ENCODE data around the gene TVP23A.
"Not testable (repeated sequence)": the region's sequence is repeated elsewhere in the genome, so short reads cannot be mapped to it uniquely, and the experiment has no call there.

Gene TVP23A

GRCh38 chr16:10835281-10835931, 16.8 kb upstream of the TVP23A start:
- DNase-seq, result no peak

- no peak for DNase-seq
Observed at GRCh38 chr16:10834766-10835165, 16.2 kb upstream of the TVP23A start.

DNA sequence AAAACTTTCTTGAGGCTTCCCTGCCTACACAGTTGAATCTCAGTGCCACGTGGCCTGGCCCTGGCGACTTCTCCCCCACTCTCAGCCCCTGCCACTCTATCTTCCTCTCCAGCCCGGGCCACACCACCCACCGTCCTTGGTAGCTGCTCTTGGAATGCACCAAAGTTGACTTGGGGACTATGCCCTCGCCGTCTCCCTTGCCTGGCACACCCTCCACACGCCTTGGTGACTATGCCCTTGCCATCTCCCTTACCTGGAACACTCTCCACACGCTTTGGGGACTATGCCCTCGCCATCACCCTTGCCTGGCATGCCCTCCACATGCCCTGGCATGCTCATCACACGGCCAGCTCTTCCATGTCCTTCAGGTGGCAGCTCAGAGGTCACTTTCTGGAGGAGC, 15.5 kb upstream of the TVP23A start:
- DNase-seq, result no peak

- DNase-seq, result no peak
Observed at GRCh38 chr16:10833271-10833670, 14.7 kb upstream of the TVP23A start.

DNA sequence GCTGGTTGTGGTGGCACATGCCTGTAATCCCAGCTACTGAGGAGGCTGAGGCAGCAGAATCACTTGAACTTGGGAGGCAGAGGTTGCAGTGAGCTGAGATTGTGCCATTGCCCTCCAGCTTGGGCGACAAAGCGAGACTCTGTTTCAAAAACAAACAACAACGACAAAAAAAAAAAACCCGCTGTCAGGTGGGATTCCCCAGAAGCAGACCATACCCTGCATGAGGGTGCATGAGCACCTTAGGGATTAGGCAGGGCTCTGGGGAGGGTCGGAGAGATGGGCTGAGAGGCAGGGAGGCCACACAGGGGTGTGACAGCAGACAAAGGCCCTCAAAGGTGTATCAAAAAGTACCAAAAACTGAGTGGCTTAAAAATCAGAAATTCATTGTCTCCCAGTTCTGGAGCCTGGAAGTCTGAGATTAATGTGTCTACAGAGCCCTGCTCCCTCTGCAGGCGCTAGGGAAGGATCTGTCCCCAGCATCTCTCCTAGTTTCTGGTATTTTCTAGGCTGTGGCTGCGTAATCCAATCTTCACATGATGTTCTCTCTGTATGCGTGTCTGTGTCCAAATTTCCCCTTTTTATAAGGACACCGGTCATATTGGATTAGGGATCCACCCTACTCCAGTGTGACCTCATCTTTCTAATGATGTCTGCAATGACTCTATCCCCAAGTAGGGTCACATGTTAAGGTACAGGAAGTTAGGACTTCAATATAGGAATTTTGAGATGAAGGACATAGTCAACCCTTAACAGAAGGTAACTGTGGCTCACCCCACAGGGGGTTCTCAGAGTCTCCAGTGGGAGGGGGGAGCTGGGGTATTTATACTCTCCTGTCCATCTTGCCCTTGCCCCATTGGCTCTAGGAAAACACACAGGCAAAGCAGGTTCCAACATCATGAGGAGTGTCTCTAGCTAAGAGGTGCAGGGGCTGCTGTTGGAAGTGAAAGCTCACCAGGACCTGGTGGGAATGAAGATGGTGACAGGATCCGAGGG, 13.6 kb upstream of the TVP23A start:
- DNase-seq, result no peak

DNA sequence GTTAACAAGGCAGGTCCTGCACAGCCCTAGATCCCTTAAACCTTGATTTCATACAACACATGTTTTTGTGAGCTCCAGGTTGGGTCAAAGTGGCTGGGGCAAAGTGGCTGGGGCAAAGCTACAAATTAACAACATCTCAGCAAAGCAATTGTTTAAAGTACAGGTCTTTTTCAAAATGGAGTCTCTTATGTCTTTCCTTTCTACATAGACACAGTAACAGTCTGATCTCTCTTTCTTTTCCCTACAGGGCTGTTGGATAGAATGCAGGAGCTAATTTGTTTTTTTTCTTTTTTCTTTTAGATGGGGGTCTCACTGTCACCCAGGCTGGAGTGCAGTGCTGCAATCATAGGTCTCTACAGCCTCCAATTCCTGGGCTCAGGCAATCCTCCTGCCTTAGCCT, 11.6 kb upstream of the TVP23A start:
- DNase-seq, result not testable (repeated sequence)

GRCh38 chr16:10829390-10830098, 10.9 kb upstream of the TVP23A start:
- not testable (repeated sequence) for DNase-seq

- DNase-seq, result no peak
Observed at GRCh38 chr16:10828851-10829366, 10.3 kb upstream of the TVP23A start.

DNA sequence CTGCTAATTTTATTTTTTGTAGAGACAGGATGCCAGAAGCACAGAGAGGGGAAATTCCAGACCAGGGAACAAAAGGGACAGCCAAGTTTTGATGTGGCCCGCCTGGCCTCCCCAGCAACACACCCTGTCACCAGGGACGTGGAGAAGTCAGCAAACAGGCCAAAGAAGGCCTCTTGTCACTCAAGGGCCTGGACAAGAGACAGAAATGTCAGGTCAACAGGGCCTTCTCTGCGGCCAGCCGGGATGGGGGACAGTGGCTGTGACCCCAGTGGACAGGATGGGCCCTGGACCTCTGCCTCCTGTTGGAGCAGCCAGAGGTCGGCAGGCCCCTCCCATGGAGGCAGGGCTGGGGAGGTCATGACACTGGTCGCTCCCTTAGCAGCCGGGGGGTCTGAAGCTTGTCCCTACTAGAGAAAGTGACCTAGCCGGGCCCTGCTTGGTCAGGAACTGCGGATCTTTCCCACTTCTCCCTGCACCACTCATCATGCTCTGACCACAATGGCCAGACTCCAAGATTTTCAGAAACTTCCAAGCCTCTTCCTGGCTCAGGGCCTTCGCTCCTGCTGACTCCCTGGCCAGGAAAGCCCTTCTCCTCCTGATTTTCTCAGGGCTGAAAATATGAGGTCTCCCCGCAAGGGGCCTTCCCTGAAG, 9.2 kb upstream of the TVP23A start:
- DNase-seq, result no peak

DNA sequence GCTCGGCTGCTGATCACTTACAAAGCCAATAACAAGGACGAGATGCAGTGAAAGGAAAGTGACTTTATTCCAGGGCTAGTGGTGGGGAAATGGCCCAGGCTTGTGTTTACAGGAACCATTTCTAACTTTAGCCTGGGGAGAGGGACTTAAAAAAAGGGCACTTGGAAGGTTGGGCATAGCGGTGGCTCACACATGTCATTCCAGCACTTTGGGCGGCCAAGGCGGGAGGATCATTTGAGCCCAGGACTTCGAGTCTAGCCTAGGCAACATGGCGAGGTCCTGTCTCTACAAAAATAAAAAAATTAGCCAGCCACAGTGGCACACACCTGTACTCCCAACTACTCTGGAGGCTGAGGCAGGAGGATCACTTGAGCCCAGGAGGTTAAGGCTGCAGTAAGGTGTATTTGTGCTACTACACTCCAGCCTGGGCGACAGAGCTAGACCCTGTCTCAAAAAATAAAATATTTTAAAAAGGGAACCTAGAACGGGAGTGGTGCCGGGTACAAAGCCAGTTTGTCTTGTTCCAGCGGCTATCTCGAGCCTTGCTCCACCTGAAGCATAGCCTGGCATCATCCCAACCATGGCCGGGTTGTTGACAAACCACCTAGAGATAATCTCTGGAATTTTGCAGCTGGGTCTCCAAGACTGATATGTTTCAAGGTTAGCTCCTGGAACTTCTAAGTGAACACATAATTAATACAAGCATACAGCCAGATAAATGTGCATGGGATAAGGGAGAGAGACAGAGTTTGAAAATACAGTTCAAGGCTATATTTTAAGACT, 5.7 kb upstream of the TVP23A start:
- no peak for DNase-seq

- DNase-seq, result no peak
Observed at GRCh38 chr16:10822702-10823101, 4.1 kb upstream of the TVP23A start.

GRCh38 chr16:10820546-10820945, 2.0 kb upstream of the TVP23A start:
- no peak for DNase-seq

- DNase-seq, result no peak
Observed at GRCh38 chr16:10817514-10817913, 1.1 kb downstream of the TVP23A start.

DNA sequence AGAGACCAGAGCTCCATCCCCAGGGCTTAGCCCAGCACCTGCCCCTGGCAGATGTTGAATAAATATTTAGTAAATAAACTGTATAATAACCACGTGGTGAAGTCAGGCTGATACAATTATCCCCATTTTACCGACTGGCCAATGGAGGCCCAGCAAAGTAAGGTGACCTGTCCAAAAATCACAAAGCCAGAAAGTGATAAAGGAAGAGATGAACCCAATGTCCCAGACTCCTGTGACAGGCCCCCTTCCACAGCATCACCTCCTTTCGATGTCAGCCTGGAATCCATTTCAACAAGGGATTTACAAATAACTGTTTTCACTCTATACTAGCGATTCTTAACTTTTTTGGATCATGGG, 5.5 kb downstream of the TVP23A start:
- no peak for DNase-seq

- DNase-seq, result no peak
Observed at GRCh38 chr16:10812312-10813098, 6.1 kb downstream of the TVP23A start.

DNA sequence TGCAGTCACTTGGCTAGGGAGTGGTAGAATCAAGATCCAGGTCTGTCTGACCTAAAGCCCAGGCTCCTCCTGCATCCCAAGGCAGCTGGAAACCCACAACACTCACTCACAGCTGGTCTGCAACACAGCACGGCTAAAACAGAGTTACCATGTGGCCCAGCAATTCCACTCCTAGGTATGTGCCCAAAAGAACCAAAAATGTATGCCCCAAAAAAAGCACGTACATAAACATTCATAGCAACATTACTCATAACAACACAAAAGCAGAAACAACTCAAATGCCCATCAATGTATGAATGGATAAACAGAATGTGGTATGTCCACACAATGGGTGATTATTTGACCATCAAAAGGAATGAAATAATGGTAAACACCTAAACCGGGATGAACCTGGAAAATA, 8.9 kb downstream of the TVP23A start:
- DNase-seq, result no peak

DNA sequence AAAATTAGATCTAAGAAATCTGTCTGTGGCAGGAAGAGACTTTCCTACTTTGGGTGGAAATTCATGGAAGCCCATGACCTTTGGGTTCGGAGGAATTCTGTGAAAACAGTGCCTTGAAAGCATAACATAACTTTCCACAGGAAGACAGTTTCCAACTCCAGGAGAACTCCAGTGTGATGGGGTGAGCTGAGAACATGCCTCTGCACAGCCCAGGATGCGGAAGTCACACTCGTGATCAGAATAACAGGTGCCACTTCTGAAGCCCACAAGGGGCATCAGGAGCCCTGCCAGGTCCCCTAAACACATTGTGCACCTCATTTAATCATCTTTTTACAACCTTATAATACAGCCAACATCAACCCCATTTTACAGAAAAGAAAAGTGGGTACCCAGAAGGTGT, 9.7 kb downstream of the TVP23A start:
- DNase-seq, result no peak

DNA sequence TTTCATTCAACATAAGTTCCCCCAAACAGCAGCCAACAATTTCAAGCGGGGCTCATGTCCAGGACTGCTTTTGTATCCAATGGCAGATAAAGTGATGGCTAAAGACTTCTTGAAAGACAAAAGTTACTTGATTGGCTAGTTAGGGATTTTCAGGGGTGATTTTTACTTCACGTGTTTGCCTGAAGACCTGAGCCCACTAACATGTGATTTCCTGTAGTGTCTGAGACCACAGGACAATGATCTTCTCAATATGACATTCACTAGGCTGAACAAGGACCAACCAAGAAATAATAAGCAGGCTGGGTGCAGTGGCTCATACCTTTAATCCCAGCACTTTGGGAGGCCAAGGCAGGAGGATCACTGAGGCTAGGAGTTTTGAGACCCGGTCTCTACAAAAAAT, 10.4 kb downstream of the TVP23A start:
- no peak for DNase-seq

DNA sequence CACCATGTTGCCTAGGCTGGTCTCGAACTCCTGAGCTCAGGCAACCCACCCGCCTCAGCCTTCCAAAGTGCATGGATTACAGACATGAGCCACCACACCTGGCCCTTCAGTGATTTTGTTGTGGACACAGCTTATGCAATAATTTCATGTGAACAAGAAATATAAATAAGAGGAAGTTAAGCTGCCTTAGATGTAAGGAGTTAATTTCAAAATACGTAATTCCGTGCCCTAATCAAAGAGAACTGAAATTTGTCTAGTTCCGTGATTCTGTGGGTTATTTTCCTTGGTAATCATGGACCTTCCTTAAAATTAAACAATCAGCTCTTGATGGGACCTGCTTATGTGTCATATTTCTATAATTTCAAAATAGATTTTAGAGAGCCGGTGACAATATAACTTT, 11.9 kb downstream of the TVP23A start:
- DNase-seq, result no peak

DNA sequence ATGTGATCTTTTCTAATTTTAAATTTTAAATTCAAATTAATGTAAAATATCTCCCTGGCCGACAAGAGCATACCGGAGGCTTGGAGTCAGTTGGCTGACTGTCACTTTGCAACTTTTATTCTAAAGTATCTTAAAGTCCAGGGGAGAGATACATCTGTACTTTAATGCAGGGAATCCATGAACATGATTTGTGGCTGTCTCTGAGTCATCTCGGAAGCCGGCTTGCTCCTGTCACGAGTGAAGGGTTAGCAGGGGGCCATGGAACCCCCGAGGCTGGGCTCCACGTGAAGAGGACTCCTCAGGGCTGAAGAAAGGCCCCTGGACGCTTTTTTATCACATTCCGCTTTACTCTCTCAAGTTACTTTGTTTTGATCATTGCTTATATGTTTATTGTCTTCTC, 13.3 kb downstream of the TVP23A start:
- DNase-seq, result no peak

- no peak for DNase-seq
Observed at GRCh38 chr16:10799736-10800135, 18.9 kb downstream of the TVP23A start.
